Astrocyte of the cerebellum (primary cell): ENCODE measurements around the gene SNX9.
A peak's percentile ranks its signal among the peaks of the same experiment; 100 is the strongest.

ENCODE experiments used
- DNase-seq: peaks from one replicate; pipeline ENCODE4 v3.0.0-alpha.2; 2011; ENCODE audit warnings: low read depth
- H3K4me3 ChIP-seq: 2 replicates; pipeline ENCODE4 v1.5.1; 2011; ENCODE audit warnings: mild to moderate bottlenecking, low read depth, low read length, moderate library complexity
- in situ Hi-C: cut with HindIII; loops from 2 replicates; pipeline ENCODE4 v1.10.0; 2017; ENCODE audit warnings: low sequenced_read_pairs
- TF ChIP-seq, protein P1 (sequence below): IDR thresholded peaks from 2 replicates; pipeline ENCODE4 v1.5.1; 2012; ENCODE audit warnings: low read length, low read depth, moderate library complexity, mild to moderate bottlenecking; ENCODE audit errors: missing control alignments

The SNX9 gene

DNA sequence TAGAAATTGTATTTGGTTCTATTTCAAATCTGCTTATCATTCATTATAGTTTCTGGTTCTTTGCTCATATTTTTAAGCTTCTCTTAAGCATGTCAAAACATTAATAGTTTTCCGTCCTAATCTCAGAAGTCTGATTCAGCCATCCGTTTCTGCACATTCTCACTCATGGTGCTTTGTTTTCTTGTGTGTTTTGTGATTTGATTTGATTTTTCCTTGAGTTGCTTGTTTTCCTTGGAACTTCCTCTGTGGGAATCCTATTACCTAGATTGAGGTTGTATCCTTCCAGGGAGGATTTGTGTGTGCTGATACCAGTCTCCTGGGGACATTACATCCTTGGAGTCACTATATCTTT is 7.9 kb downstream of the SNX9 start:
- in situ Hi-C loops = loop anchor here (5.0 kb wide), 1 partner anchor 51 kb away; no protein-coding TSS in a partner anchor
- H3K4me3 ChIP-seq = no peak overlapping the region
- DNase-seq = no peak
- TF ChIP-seq, protein P1, sequence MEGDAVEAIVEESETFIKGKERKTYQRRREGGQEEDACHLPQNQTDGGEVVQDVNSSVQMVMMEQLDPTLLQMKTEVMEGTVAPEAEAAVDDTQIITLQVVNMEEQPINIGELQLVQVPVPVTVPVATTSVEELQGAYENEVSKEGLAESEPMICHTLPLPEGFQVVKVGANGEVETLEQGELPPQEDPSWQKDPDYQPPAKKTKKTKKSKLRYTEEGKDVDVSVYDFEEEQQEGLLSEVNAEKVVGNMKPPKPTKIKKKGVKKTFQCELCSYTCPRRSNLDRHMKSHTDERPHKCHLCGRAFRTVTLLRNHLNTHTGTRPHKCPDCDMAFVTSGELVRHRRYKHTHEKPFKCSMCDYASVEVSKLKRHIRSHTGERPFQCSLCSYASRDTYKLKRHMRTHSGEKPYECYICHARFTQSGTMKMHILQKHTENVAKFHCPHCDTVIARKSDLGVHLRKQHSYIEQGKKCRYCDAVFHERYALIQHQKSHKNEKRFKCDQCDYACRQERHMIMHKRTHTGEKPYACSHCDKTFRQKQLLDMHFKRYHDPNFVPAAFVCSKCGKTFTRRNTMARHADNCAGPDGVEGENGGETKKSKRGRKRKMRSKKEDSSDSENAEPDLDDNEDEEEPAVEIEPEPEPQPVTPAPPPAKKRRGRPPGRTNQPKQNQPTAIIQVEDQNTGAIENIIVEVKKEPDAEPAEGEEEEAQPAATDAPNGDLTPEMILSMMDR = no peak

DNA sequence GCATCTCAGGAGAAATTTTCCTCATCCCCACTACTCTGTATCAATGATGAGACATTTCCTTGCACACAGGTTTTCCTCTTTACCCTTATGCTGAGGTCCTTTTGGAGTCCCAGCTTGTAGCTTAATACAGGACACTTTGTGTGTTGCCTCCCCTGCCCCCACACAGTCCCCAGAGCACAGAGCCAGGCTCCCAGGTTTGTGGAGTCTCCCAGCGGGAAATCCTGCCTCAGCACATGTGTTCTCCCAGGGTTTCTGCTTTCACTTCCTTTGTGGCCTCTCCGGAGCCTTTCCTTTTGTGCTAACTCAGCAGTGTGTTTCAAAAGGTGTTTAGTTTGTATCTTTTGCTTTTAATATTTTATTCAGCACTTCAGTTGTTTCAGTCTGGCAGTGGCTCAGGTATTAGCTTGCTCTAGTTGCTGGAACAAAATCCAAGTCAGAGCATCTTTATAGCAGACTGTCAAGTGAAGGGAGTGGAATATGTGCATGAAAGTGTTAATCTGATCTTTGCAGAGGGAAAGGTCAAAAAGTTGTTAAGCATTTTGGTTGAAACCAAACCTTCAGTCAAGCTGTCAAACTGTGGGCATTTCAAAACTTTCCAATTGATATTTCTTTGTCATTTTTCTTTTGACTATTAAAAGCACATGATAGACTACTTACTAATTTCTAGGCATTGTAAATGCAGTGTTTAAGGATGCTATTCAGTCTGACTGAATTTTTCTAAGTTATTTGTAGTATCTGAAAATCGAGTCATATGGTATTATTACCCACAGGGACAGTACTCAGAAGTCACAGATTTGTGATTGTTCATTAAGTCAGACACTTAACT is 8.6 kb downstream of the SNX9 start:
- TF ChIP-seq, protein P1 = no peak
- no peak overlapping the region for H3K4me3 ChIP-seq
- in situ Hi-C loops = loop anchor here (5.0 kb wide), 1 partner anchor 51 kb away; no protein-coding TSS in a partner anchor
- peak; percentile 29 for DNase-seq

DNA sequence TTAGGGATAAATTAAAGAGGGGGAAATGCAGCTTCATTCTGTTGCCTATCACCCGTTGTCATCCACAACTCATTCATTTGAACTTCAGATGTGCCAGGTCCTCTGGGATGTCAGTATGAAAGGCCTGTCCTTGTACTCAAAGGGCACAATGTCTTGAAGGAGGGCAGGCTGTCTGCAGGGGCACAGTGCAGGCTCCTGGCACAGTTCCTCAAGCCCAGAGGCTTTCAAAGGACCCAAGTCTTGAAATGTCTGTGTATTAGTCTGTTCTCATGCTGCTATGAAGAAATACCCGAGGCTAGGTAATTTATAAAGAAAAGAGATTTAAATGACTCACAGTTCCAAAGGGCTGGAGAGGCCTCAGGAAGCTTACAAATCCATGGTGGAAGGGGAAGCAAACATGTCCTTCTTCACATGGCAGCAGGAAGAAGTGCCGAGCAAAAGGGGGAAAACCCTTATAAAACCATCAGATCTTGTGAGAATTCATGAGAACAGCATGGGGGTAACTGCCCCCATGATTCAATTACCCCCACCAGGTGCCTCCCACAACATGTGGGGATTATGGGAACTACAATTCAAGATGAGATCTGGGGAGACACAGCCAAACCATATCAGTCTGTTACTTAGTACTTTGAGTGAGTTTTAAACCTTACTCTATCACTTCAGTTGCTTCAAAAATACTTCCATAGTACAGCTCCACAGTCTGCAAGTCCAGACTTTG is 9.4 kb downstream of the SNX9 start:
- TF ChIP-seq, protein P1 = no peak
- no peak overlapping the region for H3K4me3 ChIP-seq
- in situ Hi-C loops = loop anchor here (5.0 kb wide), 1 partner anchor 50 kb away; no protein-coding TSS in a partner anchor
- no peak for DNase-seq

DNA sequence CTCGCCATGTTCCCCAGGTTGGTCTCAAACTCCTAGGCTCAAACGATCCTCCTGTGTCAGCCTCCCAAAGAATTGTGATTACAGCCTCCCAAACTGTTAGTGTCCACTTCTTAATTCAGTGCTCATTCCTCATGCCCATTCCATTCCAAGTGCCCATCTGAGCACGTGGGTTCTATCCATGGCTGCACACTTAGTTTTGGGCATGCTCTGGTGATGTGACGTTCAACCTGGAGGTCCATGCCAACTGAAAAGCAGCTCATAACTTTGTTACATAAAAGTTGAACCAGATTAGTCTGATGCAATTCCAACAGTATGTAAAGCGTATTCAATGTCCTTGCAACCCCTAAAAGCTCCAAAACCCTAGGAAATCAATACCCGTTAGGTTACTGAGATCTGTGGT is 11.5 kb downstream of the SNX9 start:
- in situ Hi-C loops = loop anchor here (5.0 kb wide), 1 partner anchor 48 kb away; no protein-coding TSS in a partner anchor
- no peak overlapping the region for H3K4me3 ChIP-seq
- TF ChIP-seq, protein P1 = no peak
- DNase-seq = no peak

DNA sequence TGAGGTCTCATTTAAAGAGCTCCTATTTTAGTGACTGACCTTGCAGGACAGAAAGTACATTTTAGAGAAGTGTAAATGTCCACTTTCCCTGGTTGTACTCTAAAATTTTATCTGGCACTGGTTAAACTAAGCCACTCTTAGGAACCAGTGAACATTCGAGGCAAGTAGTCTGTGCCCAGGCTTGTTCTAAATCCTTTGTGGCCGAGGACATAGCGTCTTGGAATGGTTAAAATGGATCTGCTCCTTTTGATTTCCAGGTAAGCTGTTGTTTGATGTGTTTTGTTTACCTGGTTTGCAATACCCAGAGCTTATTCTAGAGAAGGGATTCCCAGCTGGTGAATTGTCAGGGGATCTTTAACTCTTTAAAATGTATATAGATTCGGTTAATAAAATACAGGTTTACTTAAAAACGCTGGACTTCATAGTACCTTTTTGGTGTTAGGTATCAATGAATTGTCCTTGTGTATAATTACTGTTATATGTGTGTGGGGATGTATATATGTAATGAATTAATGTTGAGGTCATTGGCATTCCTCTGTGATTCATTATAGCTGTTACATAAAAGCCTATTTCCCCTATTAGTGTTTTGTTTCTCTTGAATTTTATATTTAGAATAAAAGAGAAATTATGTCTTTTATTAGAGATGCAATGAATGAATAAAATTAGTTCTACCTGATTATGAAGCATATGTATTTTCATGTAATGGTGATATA is 15.8 kb downstream of the SNX9 start:
- DNase-seq = no peak
- H3K4me3 ChIP-seq = no peak overlapping the region
- in situ Hi-C loops = no loop called here
- TF ChIP-seq, protein P1 = no peak

DNA sequence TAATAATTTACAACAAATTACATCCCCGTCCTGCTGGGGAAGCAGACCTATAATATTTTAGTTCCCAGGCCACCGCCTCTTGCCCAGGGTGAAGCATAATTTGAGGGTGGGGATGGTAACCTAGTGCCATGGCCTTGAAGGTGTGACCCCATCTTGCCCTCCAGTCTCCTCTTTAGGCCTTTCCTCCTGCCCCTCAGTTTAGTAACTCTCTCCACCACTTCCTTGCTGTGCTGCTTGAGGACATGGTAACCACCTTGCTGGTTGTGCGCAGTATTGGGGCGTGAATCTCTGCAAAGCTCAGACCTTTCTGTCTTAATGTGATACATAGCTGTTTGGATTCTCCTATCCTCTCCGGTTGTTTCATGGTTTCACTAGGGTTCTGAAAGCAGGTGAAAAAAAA is 16.6 kb downstream of the SNX9 start:
- in situ Hi-C loops = no loop called here
- DNase-seq = no peak
- TF ChIP-seq, protein P1 = no peak
- H3K4me3 ChIP-seq = no peak overlapping the region
